ENCODE measurements around the gene SCNN1B. TPM values are rescaled to one million over a fixed set of nuclear protein-coding genes. Genes with fewer than 3 reads are reported as not detected.

The SCNN1B gene
- total RNA-seq, 2 donors from 2014 or later: 9.2 to 11.8 TPM

DNA sequence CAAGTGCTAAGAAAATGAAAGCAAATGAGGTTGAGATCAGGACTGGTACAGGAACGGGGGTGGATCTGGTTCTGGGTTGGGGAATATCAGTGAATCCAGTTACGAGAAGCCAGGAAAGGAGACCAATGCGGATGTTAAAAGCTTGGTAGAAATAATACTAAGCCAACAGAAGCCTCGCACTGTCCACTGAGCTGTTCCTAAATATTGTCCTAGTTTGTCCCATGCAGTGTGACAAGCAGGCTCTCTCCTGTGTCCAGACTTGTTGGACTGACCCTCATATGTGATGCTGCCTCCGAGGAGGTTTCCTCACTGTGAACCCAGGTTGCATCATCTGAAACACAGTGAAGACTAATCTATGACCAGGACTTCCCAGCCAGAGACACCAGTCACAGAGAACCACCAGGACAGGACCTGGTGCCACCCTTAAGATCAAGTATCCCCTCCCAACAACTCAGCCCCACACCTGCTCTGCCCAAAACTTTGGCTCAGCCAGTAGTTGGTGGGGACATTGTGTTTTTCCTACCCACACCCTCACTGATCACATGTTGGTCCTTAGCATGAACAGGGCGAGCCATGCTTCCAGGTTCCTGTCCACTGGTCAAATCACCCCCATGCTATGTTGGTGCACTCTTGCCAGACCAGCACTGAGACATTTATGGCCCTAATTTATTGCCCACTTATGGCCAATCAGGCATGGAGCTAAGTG, 32.7 kb upstream of the SCNN1B start:
- H3K27ac ChIP-seq: no peak overlapping the region
- H3K9me3 ChIP-seq: no peaks in the 10 kb centered on the region
- H3K4me1 ChIP-seq (replicated peaks): no peaks in the 10 kb centered on the region
- TF ChIP-seq POLR2A (IDR thresholded peaks at IDR 0.05) (no peak), POLR2AphosphoS5 (IDR thresholded peaks at IDR 0.05) (no peak)
- TF ChIP-seq, protein P1, sequence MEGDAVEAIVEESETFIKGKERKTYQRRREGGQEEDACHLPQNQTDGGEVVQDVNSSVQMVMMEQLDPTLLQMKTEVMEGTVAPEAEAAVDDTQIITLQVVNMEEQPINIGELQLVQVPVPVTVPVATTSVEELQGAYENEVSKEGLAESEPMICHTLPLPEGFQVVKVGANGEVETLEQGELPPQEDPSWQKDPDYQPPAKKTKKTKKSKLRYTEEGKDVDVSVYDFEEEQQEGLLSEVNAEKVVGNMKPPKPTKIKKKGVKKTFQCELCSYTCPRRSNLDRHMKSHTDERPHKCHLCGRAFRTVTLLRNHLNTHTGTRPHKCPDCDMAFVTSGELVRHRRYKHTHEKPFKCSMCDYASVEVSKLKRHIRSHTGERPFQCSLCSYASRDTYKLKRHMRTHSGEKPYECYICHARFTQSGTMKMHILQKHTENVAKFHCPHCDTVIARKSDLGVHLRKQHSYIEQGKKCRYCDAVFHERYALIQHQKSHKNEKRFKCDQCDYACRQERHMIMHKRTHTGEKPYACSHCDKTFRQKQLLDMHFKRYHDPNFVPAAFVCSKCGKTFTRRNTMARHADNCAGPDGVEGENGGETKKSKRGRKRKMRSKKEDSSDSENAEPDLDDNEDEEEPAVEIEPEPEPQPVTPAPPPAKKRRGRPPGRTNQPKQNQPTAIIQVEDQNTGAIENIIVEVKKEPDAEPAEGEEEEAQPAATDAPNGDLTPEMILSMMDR (IDR thresholded peaks at IDR 0.05): no peak
- DNase-seq (ENCODE audit: low spot score): no peak
- 86% methylated on average over 6 of the region's 6 CpGs for WGBS
- no peaks in the 10 kb centered on the region for H3K36me3 ChIP-seq
- intact Hi-C loops (cut with DNase I): no loop called here
- H3K4me3 ChIP-seq: no peak overlapping the region
- H3K27me3 ChIP-seq (replicated peaks; ENCODE audit: insufficient read depth): no peaks in the 10 kb centered on the region

DNA sequence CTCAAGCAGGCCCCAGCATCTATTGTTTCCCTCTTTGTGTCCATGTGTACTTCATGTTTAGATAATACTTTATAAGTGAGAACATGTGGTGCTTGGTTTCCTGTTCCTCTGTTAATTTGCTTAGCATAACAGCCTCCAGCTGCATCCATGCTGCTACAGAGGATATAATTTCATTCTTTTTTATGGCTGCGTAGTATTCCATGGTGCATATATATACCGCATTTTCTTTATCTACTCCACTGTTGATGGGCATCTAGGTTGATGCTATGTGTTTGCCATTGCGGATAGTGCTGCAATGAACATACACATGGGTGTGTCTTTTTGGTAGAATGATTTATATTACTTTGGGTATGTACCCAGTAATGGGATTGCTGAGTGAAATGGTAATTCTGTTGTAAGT, 31.4 kb upstream of the SCNN1B start:
- Histone ChIP-seq H3K36me3 (no peaks in the 10 kb centered on the region), H3K27me3 (replicated peaks; ENCODE audit: insufficient read depth) (no peaks in the 10 kb centered on the region), H3K4me3 (no peak overlapping the region), H3K4me1 (replicated peaks) (no peaks in the 10 kb centered on the region), H3K9me3 (no peaks in the 10 kb centered on the region), H3K27ac (no peak overlapping the region)
- 99% methylated on average over 3 of the region's 3 CpGs for WGBS
- DNase-seq (ENCODE audit: low spot score): no peak
- TF ChIP-seq POLR2AphosphoS5 (IDR thresholded peaks at IDR 0.05) (no peak), POLR2A (IDR thresholded peaks at IDR 0.05) (no peak)
- TF ChIP-seq, protein P1 (IDR thresholded peaks at IDR 0.05): no peak
- intact Hi-C loops (cut with DNase I): no loop called here

DNA sequence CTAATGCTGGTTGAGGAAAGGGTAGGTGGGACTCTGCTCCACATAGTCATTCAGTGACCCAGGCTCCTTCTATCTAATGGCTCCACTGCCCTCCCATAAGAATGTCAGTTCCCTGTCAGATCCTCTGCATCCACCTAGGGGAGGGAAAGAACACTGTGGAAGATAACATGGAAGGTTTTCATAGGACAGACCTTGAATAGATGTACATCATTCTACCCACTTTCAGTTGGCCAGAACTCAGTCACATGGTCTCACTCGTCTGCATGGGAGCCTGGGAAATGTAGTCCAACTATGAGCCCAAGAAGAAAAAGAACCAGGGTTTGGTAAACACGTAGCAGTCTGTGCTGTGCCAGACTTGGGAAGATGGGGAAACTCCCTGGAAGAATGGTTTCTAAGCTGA, 27.1 kb upstream of the SCNN1B start:
- 69% methylated on average over 2 of the region's 2 CpGs for WGBS
- intact Hi-C loops (cut with DNase I): no loop called here
- Histone ChIP-seq H3K9me3 (no peaks in the 10 kb centered on the region), H3K27me3 (replicated peaks; ENCODE audit: insufficient read depth) (no peaks in the 10 kb centered on the region), H3K36me3 (no peaks in the 10 kb centered on the region), H3K4me3 (no peak overlapping the region), H3K27ac (no peak overlapping the region), H3K4me1 (replicated peaks) (no peaks in the 10 kb centered on the region)
- DNase-seq (ENCODE audit: low spot score): no peak
- TF ChIP-seq POLR2A (IDR thresholded peaks at IDR 0.05) (no peak), POLR2AphosphoS5 (IDR thresholded peaks at IDR 0.05) (no peak)
- TF ChIP-seq, protein P1 (IDR thresholded peaks at IDR 0.05): no peak

DNA sequence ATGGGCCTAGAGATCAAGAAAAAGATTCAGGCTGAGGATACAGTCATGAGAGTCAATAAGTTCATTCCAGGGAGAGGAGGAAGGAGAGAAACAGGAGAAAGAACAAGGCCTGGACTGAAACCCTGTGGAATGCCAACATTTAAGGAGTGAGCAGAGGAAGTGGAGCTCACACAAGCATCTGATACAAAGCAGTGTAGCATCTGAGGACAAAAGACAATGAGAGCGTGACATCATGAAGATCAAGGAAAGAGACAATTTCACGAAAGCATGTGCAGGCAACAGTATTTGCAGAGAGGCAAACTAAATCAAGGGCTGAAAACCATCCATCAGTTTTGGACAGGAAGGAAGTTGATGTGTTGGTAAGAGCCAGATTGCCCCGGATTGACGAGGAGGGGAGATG, 25.3 kb upstream of the SCNN1B start:
- WGBS: 64% methylated on average over 4 of the region's 4 CpGs
- H3K27me3 ChIP-seq (replicated peaks; ENCODE audit: insufficient read depth): no peaks in the 10 kb centered on the region

More for the DNA sequence above, 25.3 kb upstream of the SCNN1B start:
- no peak for TF ChIP-seq POLR2AphosphoS5 (IDR thresholded peaks at IDR 0.05)
- TF ChIP-seq, protein P1 (IDR thresholded peaks at IDR 0.05): no peak
- TF ChIP-seq POLR2A (IDR thresholded peaks at IDR 0.05): no peak
- Histone ChIP-seq H3K27ac (no peak overlapping the region), H3K4me1 (replicated peaks) (no peaks in the 10 kb centered on the region), H3K9me3 (no peaks in the 10 kb centered on the region), H3K36me3 (no peaks in the 10 kb centered on the region), H3K4me3 (no peak overlapping the region)
- intact Hi-C loops (cut with DNase I): no loop called here
- no peak for DNase-seq (ENCODE audit: low spot score)
